ENCODE results near the gene VPS13A. TPM values are rescaled to one million over a fixed set of nuclear protein-coding genes. Genes with fewer than 3 reads are reported as not detected.
"Not testable (repeated sequence)": the region's sequence is repeated elsewhere in the genome, so short reads cannot be mapped to it uniquely, and the experiment has no call there.

Gene VPS13A
- total RNA-seq, 1 donor from 2014 or later, result 50.2 TPM

DNA sequence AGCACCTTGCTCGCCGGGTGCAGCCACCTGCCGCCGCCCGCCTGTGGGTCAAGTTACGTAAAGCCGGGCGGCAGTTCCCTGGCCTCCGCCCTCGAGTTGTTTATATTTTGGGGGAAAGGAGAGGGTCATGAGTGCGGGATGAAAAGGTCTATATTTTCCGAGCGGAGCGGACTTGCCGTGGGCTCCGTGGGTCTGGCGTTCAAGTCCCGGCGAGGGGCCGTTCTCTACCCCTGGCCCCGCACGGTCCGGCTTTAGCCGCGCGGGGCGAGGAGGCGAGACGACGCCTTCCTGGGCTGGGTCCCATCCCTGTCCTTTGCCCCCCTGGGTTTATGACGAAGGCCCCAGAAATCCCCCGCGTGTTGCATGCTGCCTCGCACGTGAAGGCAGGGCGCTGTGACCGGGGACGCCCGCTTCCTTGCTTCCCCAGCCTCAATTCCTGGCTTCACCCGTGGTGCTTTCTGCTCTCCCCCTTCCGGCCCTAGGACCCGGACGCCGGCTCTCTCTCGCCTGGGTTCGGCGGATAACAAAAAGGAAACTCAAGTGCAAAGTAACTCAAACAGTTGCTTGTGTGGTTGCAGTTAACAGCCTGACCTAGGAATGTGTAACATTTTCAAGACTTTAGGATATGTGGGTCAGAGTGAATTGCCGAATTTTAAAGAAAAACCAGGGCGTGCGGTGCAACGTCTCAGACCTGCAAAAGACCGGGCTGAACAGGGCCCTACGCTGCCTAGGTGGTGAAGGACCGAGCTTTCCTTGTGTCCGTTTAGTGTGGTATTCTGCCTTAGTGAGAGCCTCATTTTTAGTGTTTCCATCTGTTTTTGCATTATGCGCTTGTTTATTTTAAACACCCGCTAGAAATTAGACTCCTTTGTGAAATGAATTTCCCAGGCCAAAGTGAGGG, 810 bp downstream of the VPS13A start:
- DNase-seq (ENCODE audit: low spot score), result peak; percentile 82
- intact Hi-C loops (cut with DNase I), result loop anchor here (5.0 kb wide), 1 partner anchor 854 kb away; the partner anchor contains the start of gene GNAQ

DNA sequence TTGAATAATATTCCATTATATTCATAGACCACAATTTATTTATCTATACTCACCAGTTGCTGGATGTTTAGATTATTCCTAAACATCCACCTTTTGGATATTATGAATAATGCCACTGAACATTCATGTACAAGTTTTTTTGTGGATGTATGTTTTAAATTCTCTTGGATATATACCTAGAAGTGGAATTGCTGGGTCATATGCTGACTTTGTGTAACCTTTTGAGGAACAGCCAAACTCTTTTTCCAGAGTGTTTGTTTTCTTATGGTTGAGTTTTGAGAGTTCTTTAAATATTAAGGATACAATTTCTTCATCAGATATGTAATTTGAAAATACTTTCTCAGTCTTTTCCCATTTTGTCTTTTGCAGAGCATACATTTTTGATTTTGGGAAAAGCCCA, 2.7 kb downstream of the VPS13A start:
- no peak for DNase-seq (ENCODE audit: low spot score)
- intact Hi-C loops (cut with DNase I), result no loop called here

- intact Hi-C loops (cut with DNase I), result no loop called here
- DNase-seq (ENCODE audit: low spot score), result no peak
Measured at GRCh38 chr9:77183581-77183980, 6.2 kb downstream of the VPS13A start.

DNA sequence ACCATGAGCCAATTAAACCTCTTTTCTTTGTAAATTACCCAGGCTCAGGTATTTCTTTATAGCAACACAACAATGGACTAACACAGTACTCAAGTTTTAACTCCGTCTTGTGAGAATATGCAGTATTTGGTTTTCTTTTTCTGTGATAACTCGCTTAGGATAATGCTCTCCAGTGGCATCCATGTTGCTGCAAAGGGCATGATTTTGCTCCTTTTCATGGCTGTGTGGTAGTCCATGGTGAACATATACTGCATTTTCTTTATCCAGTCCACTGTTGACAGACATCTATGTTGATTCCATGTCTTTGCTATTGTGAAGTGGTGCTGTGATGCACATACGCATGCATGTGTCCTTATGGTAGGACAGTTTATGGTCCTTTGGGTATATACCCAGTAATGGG, 10.9 kb downstream of the VPS13A start:
- intact Hi-C loops (cut with DNase I), result no loop called here
- DNase-seq (ENCODE audit: low spot score), result no peak

- no peak for DNase-seq (ENCODE audit: low spot score)
- intact Hi-C loops (cut with DNase I), result no loop called here
Measured at GRCh38 chr9:77194423-77194822, 17.1 kb downstream of the VPS13A start.

- intact Hi-C loops (cut with DNase I), result no loop called here
- no peak for DNase-seq (ENCODE audit: low spot score)
Measured at GRCh38 chr9:77210116-77210515, 32.8 kb downstream of the VPS13A start.

DNA sequence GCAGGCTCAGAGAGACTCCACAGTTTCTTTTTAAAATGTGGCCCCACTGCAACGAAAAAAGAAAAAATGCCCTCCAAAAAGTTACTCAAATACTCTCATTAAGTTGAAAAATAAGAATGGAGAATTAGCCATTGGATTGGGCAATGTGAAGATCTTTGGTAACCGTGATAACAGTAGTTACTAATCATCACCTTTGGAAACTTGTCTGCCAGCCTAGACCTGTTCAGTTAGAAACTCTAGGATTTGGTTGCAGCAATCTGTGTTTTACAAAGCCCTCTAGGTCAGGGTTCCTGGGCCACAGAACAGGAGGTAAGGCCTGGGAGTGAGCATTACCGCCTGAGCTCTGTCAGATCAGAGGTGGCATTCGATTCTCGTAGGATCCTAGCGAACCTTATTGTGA, 34.2 kb downstream of the VPS13A start:
- DNase-seq (ENCODE audit: low spot score), result no peak
- intact Hi-C loops (cut with DNase I), result no loop called here

GRCh38 chr9:77212801-77213200, 35.5 kb downstream of the VPS13A start:
- intact Hi-C loops (cut with DNase I), result no loop called here

DNA sequence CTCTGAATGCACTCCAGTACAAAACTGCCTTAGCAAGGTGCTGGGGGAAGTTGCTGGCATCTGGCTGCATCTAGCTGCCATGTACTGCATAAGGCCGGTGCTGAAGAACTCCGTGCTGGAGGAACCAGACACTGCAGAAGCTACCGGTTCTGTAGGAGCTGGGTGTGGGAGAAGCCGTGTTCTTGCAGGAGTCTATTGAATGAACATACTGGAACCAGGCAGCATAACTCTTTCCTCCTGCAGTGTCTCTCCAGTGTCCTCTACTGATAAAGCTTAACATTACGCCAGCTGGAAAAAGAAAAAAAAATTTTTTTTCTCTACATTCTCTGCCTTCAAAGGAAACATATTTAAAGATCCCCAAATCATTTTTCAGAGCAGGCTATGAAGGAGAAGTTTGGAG, 38.5 kb downstream of the VPS13A start:
- DNase-seq (ENCODE audit: low spot score), result no peak
- intact Hi-C loops (cut with DNase I), result no loop called here

More at GRCh38 chr9:77212801-77213200, 35.5 kb downstream of the VPS13A start:
- no peak for DNase-seq (ENCODE audit: low spot score)

GRCh38 chr9:77218612-77219011, 41.3 kb downstream of the VPS13A start:
- intact Hi-C loops (cut with DNase I), result no loop called here
- DNase-seq (ENCODE audit: low spot score), result no peak

DNA sequence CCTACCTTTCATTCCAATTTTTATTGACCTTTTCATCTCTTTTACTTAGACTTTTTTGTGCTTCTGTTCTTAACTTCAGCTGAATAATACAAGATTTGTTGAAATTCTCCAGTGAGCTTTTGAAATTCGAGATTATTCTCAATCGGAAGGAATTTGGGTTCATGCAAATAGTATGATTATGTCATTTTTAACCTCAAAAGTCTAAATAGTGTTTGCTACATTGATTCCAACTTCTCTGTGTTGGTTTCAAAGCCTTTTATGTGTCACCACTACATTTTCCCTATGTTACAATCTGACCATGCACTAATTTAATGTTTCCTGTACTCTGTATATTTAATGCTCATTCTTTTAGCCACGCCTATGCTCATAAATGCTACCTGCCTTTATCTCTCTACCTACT, 44.1 kb downstream of the VPS13A start:
- no peak for DNase-seq (ENCODE audit: low spot score)
- intact Hi-C loops (cut with DNase I), result no loop called here

- no peak for DNase-seq (ENCODE audit: low spot score)
- intact Hi-C loops (cut with DNase I), result no loop called here
Measured at GRCh38 chr9:77224746-77225312, 47.5 kb downstream of the VPS13A start.

- intact Hi-C loops (cut with DNase I), result no loop called here
Measured at GRCh38 chr9:77236693-77237092, 59.4 kb downstream of the VPS13A start.

DNA sequence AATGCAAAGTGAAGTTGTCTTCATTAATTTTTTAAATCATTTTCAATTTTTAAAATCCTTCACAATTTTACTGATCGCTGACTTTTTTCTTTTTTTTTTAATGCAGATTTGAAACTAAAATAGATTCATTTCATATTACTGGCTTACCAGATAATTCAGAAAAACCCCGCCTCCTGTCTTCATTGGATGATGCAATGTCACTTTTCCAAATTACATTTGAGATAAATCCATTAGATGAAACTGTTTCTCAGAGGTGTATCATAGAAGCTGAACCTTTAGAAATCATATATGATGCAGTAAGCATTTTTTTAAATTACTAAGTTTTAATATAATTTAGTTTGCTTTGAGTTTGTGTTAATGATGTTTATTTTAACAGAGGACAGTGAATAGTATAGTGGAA, 60.6 kb downstream of the VPS13A start:
- intact Hi-C loops (cut with DNase I), result no loop called here
- DNase-seq (ENCODE audit: low spot score), result no peak

More at GRCh38 chr9:77236693-77237092, 59.4 kb downstream of the VPS13A start:
- DNase-seq (ENCODE audit: low spot score), result no peak

- DNase-seq (ENCODE audit: low spot score), result no peak
- intact Hi-C loops (cut with DNase I), result no loop called here
Measured at GRCh38 chr9:77251050-77251449, 73.7 kb downstream of the VPS13A start.

- DNase-seq (ENCODE audit: low spot score), result no peak
- intact Hi-C loops (cut with DNase I), result no loop called here
Measured at GRCh38 chr9:77257275-77257674, 79.9 kb downstream of the VPS13A start.

- intact Hi-C loops (cut with DNase I), result no loop called here
- no peak for DNase-seq (ENCODE audit: low spot score)
Measured at GRCh38 chr9:77261605-77262004, 84.3 kb downstream of the VPS13A start.

- DNase-seq (ENCODE audit: low spot score); intact Hi-C loops (cut with DNase I): not testable (repeated sequence)
Measured at GRCh38 chr9:77267762-77268161, 90.4 kb downstream of the VPS13A start.

DNA sequence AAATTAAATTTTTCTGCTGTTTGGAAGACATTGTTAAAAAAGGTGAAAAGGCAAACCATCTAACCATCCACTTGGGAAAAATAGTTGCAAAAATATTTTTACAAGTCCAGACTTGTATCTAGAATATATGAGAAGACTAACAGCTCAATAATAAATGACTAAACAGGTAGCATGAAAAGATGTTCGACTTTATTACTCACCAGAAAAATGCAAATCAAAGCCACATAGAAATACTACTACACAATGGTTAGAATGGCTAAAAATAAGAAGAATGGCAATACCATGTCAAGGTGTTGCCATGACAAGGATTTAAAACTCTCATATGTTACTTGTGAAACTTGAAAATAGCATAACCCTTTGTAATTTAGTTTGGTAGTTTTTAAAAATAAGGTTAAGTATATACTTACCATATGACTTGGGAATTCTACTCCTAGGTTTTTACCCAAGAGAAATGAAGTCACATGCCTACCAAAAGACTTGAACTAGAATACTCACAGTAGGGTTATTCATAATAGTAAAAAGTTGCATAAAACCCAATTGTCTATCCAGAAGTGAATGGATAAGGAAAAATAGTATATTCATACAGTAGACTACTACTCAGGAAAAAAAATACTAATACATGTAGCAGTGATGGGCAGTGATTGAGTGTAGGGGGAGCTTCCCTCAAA, 93.8 kb downstream of the VPS13A start:
- intact Hi-C loops (cut with DNase I), result no loop called here
- no peak for DNase-seq (ENCODE audit: low spot score)

- no peak for DNase-seq (ENCODE audit: low spot score)
Measured at GRCh38 chr9:77276799-77277198, 99.5 kb downstream of the VPS13A start.

DNA sequence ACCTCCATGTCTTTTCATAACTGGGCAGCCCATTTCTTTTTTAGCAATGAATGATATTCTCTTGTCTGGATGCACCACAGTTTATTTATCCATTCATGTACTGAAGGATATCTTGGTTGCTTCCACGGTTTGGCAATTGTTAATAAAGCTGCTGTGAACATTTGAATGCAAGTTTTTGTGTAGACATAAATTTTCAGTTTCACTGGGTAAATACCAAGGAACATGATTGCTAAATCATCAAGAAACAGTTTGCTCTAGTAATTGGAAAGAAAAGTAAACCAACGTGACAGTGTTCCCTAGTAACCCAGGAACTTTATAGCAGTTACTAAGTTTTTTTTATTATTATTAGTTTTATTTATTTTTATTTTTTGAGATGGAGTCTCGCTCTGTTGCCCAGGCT, 100.4 kb downstream of the VPS13A start:
- intact Hi-C loops (cut with DNase I), result no loop called here
- DNase-seq (ENCODE audit: low spot score), result no peak

More at GRCh38 chr9:77276799-77277198, 99.5 kb downstream of the VPS13A start:
- intact Hi-C loops (cut with DNase I), result no loop called here
